Lower leg skin (tissue), 4 donors: Measurements from ENCODE around the gene MAMDC2. TPM values are rescaled to one million over a fixed set of nuclear protein-coding genes. Genes with fewer than 3 reads are reported as not detected.

Source experiments
- DNase-seq, 2 donors: peaks; one replicate each; pipeline ENCODE4 v3.0.0-alpha.2; 2019; ENCODE audit warnings: low spot score in 2 of 2
- H3K4me3 ChIP-seq: fragments of 200-600 bp; sonication (generic); 2 replicates; pipeline ENCODE4 v1.5.1; 2017; ENCODE audit warnings: mild to moderate bottlenecking, low read depth; ENCODE audit not compliant: poor library complexity, severe bottlenecking
- POLR2A ChIP-seq, 2 donors: fragments of 450-650 bp; IDR thresholded peaks; one replicate each; pipeline ENCODE4 v1.6.1; 2016 to 2017; ENCODE audit warnings: antibody characterized with exemption in 2 of 2, mild to moderate bottlenecking in 1 of 2, moderate library complexity in 1 of 2
- WGBS, 2 donors: methylation state at CpG; one replicate each; pipeline ENCODE4 v1.1.5; 2018; 5-methylcytosine and 5-hydroxymethylcytosine counted together
- intact Hi-C: fragments of 100-400 bp; cut with DNase I; formaldehyde crosslinking; loops from one replicate; pipeline ENCODE4 v1.15.0; 2023; ENCODE audit warnings: low total_unique reads
- total RNA-seq, 4 donors: library from RNA; depleted of rRNA; stranded (reverse); fragments of >200 nt; gene quantifications; one replicate each; pipeline ENCODE4 v1.1.0, GENCODE V29; 2016
- TF ChIP-seq, protein P1 (sequence below), 3 donors: fragments of 450-650 bp; IDR thresholded peaks; one replicate each; pipeline ENCODE4 v1.5.1; 2016; ENCODE audit warnings: antibody characterized with exemption in 3 of 3, mild to moderate bottlenecking in 3 of 3, moderate library complexity in 2 of 3

Gene MAMDC2
- total RNA-seq, 4 donors from 2014 or later = 5.7 to 14.1 (median 9.9) TPM

DNA sequence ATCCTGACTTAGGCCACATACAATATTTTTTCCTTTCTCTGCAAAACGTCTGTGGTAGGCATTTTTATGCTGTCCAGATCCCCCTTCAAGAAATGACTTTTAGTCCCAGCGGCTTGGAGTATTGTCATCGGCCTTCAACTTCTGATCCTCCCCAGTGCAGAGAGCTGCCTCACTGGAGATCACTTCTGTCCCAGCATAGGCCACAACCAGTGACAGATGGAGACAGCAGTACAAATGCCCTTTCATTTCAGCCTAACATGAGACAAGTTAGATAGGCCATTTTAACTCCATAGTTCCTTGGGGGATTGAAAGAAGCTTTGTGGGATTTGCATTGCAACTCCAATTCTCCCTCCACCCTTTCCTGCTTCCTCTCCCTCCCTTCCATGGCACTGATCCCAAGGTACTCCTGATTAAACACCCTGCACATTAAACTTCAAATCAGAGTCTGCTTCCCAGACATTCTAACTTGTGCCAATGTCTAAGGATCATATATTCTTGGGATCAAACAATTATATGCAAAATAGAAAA is 3.2 kb upstream of the MAMDC2 start:
- intact Hi-C loops = loop anchor here (10.0 kb wide), 1 partner anchor 376 kb away; no protein-coding TSS in a partner anchor
- H3K4me3 ChIP-seq = no peak overlapping the region
- no peak for TF ChIP-seq POLR2A (IDR thresholded peaks at IDR 0.05)
- TF ChIP-seq, protein P1, sequence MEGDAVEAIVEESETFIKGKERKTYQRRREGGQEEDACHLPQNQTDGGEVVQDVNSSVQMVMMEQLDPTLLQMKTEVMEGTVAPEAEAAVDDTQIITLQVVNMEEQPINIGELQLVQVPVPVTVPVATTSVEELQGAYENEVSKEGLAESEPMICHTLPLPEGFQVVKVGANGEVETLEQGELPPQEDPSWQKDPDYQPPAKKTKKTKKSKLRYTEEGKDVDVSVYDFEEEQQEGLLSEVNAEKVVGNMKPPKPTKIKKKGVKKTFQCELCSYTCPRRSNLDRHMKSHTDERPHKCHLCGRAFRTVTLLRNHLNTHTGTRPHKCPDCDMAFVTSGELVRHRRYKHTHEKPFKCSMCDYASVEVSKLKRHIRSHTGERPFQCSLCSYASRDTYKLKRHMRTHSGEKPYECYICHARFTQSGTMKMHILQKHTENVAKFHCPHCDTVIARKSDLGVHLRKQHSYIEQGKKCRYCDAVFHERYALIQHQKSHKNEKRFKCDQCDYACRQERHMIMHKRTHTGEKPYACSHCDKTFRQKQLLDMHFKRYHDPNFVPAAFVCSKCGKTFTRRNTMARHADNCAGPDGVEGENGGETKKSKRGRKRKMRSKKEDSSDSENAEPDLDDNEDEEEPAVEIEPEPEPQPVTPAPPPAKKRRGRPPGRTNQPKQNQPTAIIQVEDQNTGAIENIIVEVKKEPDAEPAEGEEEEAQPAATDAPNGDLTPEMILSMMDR (IDR thresholded peaks at IDR 0.05) = no peak
- 77 to 81% methylated on average over 3 of the region's 3 CpGs for WGBS, 2 donors
- DNase-seq = no peak

DNA sequence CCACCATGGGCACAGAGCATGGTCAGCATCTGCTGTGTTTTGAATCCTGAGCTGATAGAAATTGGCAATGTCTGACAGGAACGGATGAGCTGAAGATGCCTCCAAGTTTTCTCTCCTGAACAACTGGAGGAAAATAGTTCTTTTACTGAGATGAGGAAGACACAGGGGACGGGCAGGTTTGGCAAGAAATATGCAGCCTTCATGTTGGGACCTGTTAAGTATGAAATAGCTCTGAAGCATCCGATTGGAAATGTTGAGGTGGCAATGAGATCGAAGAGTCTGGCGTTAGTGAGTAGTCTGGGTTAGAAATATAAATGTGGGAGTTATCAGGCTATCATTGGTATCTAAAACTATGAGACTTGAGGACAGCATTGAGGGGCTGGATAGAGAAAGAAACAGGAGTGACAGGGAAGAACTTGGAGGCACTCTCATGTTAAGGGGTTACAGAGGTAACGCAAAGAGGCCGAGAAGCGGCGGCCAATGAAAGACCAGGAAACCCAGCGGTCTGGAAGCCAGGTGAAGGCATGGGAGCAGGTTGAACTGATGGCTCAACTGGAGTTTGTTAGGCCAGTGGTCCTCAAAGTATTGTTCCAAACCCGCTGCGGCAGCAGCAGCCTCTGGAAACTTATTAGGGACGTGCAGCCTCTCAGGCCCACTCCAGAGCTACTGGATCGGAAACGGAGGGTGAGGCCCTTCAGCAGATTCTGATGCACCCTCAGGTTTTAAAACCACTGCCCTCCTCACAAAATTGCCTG is 1.0 kb upstream of the MAMDC2 start:
- intact Hi-C loops = loop anchor here (10.0 kb wide), 1 partner anchor 378 kb away; no protein-coding TSS in a partner anchor
- no peak overlapping the region for H3K4me3 ChIP-seq

DNA sequence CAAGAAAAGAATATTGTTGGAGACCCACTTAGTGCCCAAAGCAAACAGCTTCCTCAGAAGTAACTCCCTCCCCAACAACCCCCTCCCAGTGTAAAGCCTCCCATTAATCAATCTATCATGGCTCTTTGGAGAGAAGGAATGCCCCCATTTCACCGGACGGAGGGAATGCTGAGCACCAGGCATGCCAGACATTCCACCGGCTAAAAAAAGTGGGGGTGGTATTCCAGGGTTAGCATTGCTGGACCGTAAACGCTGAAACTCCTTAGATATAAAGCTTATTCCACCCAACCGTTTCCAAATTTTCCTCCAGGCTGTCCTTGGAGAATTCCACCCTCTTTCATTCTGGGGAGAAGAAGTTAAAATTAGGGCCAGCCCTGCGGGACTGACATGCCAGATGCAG is 363 bp upstream of the MAMDC2 start:
- intact Hi-C loops = loop anchor here (10.0 kb wide), 1 partner anchor 378 kb away; no protein-coding TSS in a partner anchor
- no peak for TF ChIP-seq POLR2A (IDR thresholded peaks at IDR 0.05)
- TF ChIP-seq, protein P1 (IDR thresholded peaks at IDR 0.05) = no peak
- 19 to 32% methylated on average over 7 of the region's 7 CpGs for WGBS, 2 donors
- DNase-seq = no peak
- H3K4me3 ChIP-seq = peak overlapping the region; percentile 47

More for the DNA sequence above, 1.0 kb upstream of the MAMDC2 start:
- WGBS, 2 donors = 72 to 77% methylated on average over 15 of the region's 15 CpGs
- no peak for DNase-seq
- no peak for TF ChIP-seq POLR2A (IDR thresholded peaks at IDR 0.05)
- TF ChIP-seq, protein P1 (IDR thresholded peaks at IDR 0.05) = no peak

DNA sequence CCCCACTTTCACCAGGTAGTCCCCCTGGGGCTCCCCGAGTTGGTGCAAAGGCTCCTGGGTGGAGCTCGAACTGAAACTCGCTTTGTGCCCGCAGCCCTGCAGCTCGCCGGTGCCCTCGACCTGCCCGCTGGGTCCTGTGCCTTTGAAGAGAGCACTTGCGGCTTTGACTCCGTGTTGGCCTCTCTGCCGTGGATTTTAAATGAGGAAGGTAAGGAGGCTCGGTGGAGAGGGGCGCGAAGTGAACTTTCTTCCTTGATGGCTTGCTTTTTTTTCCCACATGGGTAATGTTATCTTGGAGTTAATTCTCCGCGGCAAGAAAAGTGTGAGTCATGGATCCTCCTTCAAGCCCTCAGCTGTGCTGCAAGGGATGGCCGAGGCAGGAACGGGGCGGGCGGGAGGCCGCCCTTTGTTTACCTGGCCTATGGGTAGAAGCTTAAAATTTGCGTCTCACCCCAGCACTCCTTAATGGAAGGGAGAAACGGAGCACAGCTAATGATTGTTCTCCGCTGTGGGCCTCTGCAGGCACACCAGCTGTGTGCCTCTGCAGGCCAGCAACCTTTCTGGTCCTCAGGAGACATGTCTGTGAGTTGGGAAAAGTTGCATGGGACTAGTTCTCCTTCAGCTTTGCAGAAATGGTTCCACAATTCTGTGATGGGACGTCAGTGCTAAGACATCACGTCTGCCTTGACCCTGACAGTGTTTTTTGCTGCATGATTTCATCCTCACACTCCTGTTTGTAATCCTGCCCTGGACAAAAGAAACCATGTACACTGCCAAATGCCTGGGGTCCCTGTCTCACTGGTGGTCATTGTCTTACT is 1.1 kb downstream of the MAMDC2 start:
- peak overlapping the region; percentile 47 for H3K4me3 ChIP-seq
- TF ChIP-seq, protein P1 (IDR thresholded peaks at IDR 0.05) = no peak
- TF ChIP-seq POLR2A (IDR thresholded peaks at IDR 0.05) = no peak
- 12 to 16% methylated on average over 21 to 26 of the region's 26 CpGs for WGBS, 2 donors
- intact Hi-C loops = loop anchor here (10.0 kb wide), 1 partner anchor 380 kb away; no protein-coding TSS in a partner anchor
- DNase-seq = peak in 1 of 2 donors; percentile 91

DNA sequence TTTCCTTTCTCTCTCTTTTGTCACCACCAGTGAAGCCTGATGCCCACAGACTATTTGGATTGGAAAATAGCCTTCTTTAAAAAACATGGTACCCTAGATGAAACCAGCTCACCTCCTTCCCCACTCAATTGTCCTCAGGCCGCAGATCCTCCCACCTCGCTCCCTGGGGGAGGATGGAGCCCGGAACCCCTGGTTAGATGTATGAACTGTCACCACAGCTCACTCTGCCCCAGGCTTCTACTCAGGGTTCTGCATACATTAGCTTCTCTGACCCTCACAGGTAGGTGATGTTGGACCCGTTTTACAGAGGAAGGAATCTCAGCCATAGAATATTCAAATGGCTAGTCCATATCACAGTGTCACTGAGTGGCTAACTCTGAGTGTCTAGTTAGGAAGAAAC is 1.8 kb downstream of the MAMDC2 start:
- TF ChIP-seq, protein P1 (IDR thresholded peaks at IDR 0.05) = no peak
- TF ChIP-seq POLR2A (IDR thresholded peaks at IDR 0.05) = no peak
- no peak for DNase-seq
- intact Hi-C loops = loop anchor here (10.0 kb wide), 1 partner anchor 381 kb away; no protein-coding TSS in a partner anchor
- H3K4me3 ChIP-seq = no peak overlapping the region
- 87 to 90% methylated on average over 4 of the region's 4 CpGs for WGBS, 2 donors
